Measurements from ENCODE around the gene UBASH3A.

The UBASH3A gene

DNA sequence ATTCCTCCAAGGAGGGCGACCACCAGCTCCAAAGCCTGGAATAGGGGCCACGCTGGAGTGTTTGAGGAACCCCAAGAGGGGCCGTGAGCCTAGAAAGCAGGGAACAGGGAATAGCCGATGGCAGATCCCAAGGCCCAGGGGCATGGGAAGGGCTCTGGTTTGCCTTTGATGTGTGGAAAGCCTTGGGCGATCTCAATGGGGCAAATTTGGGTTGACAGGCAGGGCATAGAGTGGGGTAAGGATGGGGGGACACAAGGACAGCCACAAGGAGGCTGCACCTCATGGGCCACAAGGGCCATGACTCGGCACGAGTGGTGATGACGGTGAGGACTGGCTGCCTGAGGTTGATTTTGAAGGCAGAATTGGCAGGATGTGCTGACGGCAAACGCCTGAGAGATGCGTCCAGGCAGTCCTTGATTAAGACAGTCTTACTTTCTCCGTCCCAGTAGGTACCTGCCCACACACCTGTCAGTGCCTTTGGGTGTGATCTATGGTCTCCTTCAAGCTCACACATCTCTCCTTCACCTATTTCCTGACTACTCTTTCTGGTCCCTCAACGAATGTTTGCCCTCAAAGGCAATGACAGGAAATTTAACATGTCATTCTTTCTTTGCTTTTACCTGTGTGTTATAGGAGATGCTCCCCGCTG lies 5.8 kb upstream of the UBASH3A start:
- POLR2A ChIA-PET: no interaction called here
- Histone ChIP-seq H3K27ac (ENCODE audit: extremely low read depth, low read depth, low read length) (no peak overlapping the region), H3K9me3 (ENCODE audit: control insufficient read depth, insufficient read depth, low read depth, low read length) (no peaks in the 10 kb centered on the region), H3K4me1 (ENCODE audit: control insufficient read depth, insufficient read depth, low read length) (no peaks in the 10 kb centered on the region), H3K4me3 (ENCODE audit: low read depth, low read length) (no peak overlapping the region), H3K36me3 (ENCODE audit: control insufficient read depth in 2 of 2, insufficient read depth in 1 of 2, low read length in 2 of 2) (no peaks in the 10 kb centered on the region)
- CTCF ChIA-PET: interaction anchor here (1.7 kb wide), 1 partner anchor 16 kb away, joined by 7 read pairs; no protein-coding TSS in a partner anchor
- TF ChIP-seq ZNF155 (tag by site-specific recombination; IDR thresholded peaks at IDR 0.05) (no peak), ZNF16 (tag by site-specific recombination; IDR thresholded peaks at IDR 0.05; ENCODE audit: low read depth) (no peak), ZBTB7A (tag by site-specific recombination; IDR thresholded peaks at IDR 0.05; ENCODE audit: low read depth) (no peak), ZNF626 (tag by site-specific recombination; IDR thresholded peaks at IDR 0.05) (no peak), ZNF623 (tag by site-specific recombination; IDR thresholded peaks at IDR 0.05) (no peak)

DNA sequence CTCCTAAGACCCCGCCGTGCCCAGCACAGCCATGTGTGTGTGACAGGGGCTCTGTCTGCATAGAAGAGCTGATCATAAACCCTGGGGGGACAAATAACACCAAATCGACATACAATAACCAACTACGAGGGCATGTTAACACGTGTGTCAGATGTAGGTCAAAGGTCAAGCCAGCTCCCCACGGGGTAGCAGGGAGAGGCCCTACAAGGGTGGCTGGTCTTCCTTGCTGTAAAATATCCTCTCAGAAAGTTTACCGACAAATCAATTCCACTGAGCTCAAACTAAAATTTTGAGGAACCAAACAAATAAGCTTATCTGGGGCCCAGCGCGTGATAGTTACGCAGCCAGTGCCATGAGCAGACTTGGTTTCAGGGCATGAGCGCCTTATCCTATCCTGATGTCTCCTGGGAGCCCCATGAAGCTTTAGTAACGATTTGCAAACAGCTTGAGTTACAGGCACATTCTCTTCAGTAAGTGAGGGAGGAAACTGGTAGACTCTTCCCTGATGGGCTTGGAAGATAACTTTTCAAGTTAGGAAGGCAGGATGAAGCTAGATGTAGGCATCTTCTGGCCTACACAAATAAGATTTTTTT lies 5.2 kb upstream of the UBASH3A start:
- no peak for TF ChIP-seq ZNF610 (tag by site-specific recombination; IDR thresholded peaks at IDR 0.05; ENCODE audit: borderline replicate concordance)
- TF ChIP-seq MZF1 (tag by site-specific recombination; IDR thresholded peaks at IDR 0.05; ENCODE audit: borderline replicate concordance): no peak
- no peak for TF ChIP-seq ZNF112 (tag by site-specific recombination; IDR thresholded peaks at IDR 0.05)
- TF ChIP-seq BCL11B (tag by site-specific recombination; IDR thresholded peaks at IDR 0.05; ENCODE audit: low read depth): no peak
- TF ChIP-seq, protein P1, sequence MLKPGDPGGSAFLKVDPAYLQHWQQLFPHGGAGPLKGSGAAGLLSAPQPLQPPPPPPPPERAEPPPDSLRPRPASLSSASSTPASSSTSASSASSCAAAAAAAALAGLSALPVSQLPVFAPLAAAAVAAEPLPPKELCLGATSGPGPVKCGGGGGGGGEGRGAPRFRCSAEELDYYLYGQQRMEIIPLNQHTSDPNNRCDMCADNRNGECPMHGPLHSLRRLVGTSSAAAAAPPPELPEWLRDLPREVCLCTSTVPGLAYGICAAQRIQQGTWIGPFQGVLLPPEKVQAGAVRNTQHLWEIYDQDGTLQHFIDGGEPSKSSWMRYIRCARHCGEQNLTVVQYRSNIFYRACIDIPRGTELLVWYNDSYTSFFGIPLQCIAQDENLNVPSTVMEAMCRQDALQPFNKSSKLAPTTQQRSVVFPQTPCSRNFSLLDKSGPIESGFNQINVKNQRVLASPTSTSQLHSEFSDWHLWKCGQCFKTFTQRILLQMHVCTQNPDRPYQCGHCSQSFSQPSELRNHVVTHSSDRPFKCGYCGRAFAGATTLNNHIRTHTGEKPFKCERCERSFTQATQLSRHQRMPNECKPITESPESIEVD (tag by site-specific recombination; IDR thresholded peaks at IDR 0.05): no peak
- no peak for TF ChIP-seq SP3 (tag by site-specific recombination; IDR thresholded peaks at IDR 0.05)
- TF ChIP-seq GLIS2 (tag by site-specific recombination; IDR thresholded peaks at IDR 0.05): no peak
- no peak for TF ChIP-seq RBAK (tag by site-specific recombination; IDR thresholded peaks at IDR 0.05)
- no peak for TF ChIP-seq ZNF133 (tag by site-specific recombination; IDR thresholded peaks at IDR 0.05)
- no peak for TF ChIP-seq ZNF311 (tag by site-specific recombination; IDR thresholded peaks at IDR 0.05; ENCODE audit: borderline replicate concordance)
- no peak for TF ChIP-seq ZNF549 (tag by site-specific recombination; IDR thresholded peaks at IDR 0.05)
- TF ChIP-seq ZNF670 (tag by site-specific recombination; IDR thresholded peaks at IDR 0.05; ENCODE audit: low read depth): no peak
- TF ChIP-seq ZNF221 (tag by site-specific recombination; IDR thresholded peaks at IDR 0.05; ENCODE audit: borderline replicate concordance): no peak
- TF ChIP-seq, protein P2, sequence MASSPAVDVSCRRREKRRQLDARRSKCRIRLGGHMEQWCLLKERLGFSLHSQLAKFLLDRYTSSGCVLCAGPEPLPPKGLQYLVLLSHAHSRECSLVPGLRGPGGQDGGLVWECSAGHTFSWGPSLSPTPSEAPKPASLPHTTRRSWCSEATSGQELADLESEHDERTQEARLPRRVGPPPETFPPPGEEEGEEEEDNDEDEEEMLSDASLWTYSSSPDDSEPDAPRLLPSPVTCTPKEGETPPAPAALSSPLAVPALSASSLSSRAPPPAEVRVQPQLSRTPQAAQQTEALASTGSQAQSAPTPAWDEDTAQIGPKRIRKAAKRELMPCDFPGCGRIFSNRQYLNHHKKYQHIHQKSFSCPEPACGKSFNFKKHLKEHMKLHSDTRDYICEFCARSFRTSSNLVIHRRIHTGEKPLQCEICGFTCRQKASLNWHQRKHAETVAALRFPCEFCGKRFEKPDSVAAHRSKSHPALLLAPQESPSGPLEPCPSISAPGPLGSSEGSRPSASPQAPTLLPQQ (tag by site-specific recombination; IDR thresholded peaks at IDR 0.05): no peak
- TF ChIP-seq ZNF239 (tag by site-specific recombination; IDR thresholded peaks at IDR 0.05): no peak
- no peak for TF ChIP-seq ZIC2 (tag by site-specific recombination; IDR thresholded peaks at IDR 0.05)
- TF ChIP-seq, protein P3, sequence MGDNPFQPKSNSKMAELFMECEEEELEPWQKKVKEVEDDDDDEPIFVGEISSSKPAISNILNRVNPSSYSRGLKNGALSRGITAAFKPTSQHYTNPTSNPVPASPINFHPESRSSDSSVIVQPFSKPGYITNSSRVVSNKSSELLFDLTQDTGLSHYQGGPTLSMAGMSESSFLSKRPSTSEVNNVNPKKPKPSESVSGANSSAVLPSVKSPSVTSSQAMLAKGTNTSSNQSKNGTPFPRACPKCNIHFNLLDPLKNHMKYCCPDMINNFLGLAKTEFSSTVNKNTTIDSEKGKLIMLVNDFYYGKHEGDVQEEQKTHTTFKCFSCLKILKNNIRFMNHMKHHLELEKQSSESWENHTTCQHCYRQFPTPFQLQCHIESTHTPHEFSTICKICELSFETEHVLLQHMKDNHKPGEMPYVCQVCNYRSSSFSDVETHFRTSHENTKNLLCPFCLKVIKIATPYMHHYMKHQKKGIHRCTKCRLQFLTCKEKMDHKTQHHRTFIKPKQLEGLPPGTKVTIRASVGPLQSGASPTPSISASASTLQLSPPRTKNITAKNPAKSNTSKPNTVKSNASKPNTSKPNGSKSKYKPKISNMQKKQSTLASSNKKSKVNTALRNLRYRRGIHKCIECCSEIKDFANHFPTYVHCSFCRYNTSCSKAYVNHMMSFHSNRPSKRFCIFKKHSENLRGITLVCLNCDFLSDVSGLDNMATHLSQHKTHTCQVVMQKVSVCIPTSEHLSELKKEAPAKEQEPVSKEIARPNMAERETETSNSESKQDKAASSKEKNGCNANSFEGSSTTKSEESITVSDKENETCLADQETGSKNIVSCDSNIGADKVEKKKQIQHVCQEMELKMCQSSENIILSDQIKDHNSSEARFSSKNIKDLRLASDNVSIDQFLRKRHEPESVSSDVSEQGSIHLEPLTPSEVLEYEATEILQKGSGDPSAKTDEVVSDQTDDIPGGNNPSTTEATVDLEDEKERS (tag by site-specific recombination; IDR thresholded peaks at IDR 0.05): no peak
- TF ChIP-seq SCRT1 (tag by site-specific recombination; IDR thresholded peaks at IDR 0.05; ENCODE audit: borderline replicate concordance): no peak
- TF ChIP-seq MYNN (tag by site-specific recombination; IDR thresholded peaks at IDR 0.05; ENCODE audit: borderline replicate concordance): no peak
- TF ChIP-seq ZNF324 (tag by site-specific recombination; IDR thresholded peaks at IDR 0.05): no peak
- Histone ChIP-seq H3K4me1 (ENCODE audit: control insufficient read depth, insufficient read depth, low read length) (no peaks in the 10 kb centered on the region), H3K4me3 (ENCODE audit: low read depth, low read length) (no peak overlapping the region), H3K27ac (ENCODE audit: extremely low read depth, low read depth, low read length) (no peak overlapping the region), H3K36me3 (ENCODE audit: control insufficient read depth in 2 of 2, insufficient read depth in 1 of 2, low read length in 2 of 2) (no peaks in the 10 kb centered on the region), H3K9me3 (ENCODE audit: control insufficient read depth, insufficient read depth, low read depth, low read length) (no peaks in the 10 kb centered on the region)
- CTCF ChIA-PET: interaction anchor here (0.8 to 1.7 kb wide), 2 partner anchors 17 to 61 kb away, joined by 4 to 7 read pairs; no protein-coding TSS in a partner anchor
- POLR2A ChIA-PET: no interaction called here
